Vagina (tissue), 2 donors: Measurements from ENCODE around the gene DTX1. TPM values are rescaled to one million over a fixed set of nuclear protein-coding genes. Genes with fewer than 3 reads are reported as not detected.

Experiments
- DNase-seq, 2 donors: peaks; one replicate each; pipeline ENCODE4 v3.0.0-alpha.2; 2017; ENCODE audit errors: extremely low spot score in 2 of 2
- H3K27ac ChIP-seq: fragments of 200-600 bp; sonication (generic); one replicate; pipeline ENCODE4 v1.5.1; 2019
- H3K27me3 ChIP-seq: fragments of 200-600 bp; sonication (generic); one replicate; pipeline ENCODE4 v1.5.1; 2019
- H3K36me3 ChIP-seq, 2 donors: fragments of 200-600 bp; sonication (generic); one replicate each; pipeline ENCODE4 v1.5.1; 2017 to 2019
- H3K4me1 ChIP-seq: fragments of 200-600 bp; sonication (generic); one replicate; pipeline ENCODE4 v1.5.1; 2019
- H3K4me3 ChIP-seq, 2 donors: fragments of 200-600 bp; sonication (generic); 1 replicate in 1 of 2; 2 replicates in 1 of 2; pipeline ENCODE4 v1.5.1; 2016 to 2019
- H3K9me3 ChIP-seq: fragments of 200-600 bp; sonication (generic); one replicate; pipeline ENCODE4 v1.5.1; 2019
- POLR2A ChIP-seq, 2 donors: fragments of 450-650 bp; IDR thresholded peaks; one replicate each; pipeline ENCODE4 v1.6.1; 2017; ENCODE audit warnings: antibody characterized with exemption in 2 of 2, mild to moderate bottlenecking in 2 of 2, moderate library complexity in 2 of 2
- POLR2AphosphoS5 ChIP-seq, 2 donors: sonication (generic); formaldehyde crosslinking; IDR thresholded peaks; one replicate each; pipeline ENCODE4 v1.9.0; 2017; ENCODE audit warnings: antibody characterized with exemption in 2 of 2, mild to moderate bottlenecking in 2 of 2, low read depth in 1 of 2; ENCODE audit not compliant: insufficient read depth in 1 of 2
- intact Hi-C: fragments of 100-400 bp; cut with DNase I; formaldehyde crosslinking; loops from one replicate; pipeline ENCODE4 v1.15.1; 2023
- total RNA-seq: library from RNA; depleted of rRNA; stranded (reverse); fragments of >200 nt; gene quantifications from one replicate; pipeline ENCODE4 v1.2.3, GENCODE V29; 2016
- TF ChIP-seq, protein P1 (sequence below), 3 experiments: fragments of 450-650 bp in 2 of 3; fragments of 200-600 bp in 1 of 3; sonication (generic) in 1 of 3; IDR thresholded peaks; one replicate each; pipeline ENCODE4 v1.5.1; 2017 to 2019; ENCODE audit warnings: antibody characterized with exemption in 3 of 3, mild to moderate bottlenecking in 2 of 3, moderate library complexity in 2 of 3

Gene DTX1
- total RNA-seq, 1 donor from 2014 or later: 8.3 TPM

- Histone ChIP-seq H3K27me3 (no peaks in the 10 kb centered on the region), H3K4me3 (no peak overlapping the region), H3K9me3 (no peaks in the 10 kb centered on the region), H3K27ac (no peak overlapping the region), H3K4me1 (peaks cover 16% of the 10 kb centered on the region), H3K36me3 (no peaks in the 10 kb centered on the region)
- TF ChIP-seq POLR2AphosphoS5 (IDR thresholded peaks at IDR 0.05; ENCODE audit: insufficient read depth in 1 of 2, low read depth in 1 of 2): no peak
- TF ChIP-seq, protein P1, sequence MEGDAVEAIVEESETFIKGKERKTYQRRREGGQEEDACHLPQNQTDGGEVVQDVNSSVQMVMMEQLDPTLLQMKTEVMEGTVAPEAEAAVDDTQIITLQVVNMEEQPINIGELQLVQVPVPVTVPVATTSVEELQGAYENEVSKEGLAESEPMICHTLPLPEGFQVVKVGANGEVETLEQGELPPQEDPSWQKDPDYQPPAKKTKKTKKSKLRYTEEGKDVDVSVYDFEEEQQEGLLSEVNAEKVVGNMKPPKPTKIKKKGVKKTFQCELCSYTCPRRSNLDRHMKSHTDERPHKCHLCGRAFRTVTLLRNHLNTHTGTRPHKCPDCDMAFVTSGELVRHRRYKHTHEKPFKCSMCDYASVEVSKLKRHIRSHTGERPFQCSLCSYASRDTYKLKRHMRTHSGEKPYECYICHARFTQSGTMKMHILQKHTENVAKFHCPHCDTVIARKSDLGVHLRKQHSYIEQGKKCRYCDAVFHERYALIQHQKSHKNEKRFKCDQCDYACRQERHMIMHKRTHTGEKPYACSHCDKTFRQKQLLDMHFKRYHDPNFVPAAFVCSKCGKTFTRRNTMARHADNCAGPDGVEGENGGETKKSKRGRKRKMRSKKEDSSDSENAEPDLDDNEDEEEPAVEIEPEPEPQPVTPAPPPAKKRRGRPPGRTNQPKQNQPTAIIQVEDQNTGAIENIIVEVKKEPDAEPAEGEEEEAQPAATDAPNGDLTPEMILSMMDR (IDR thresholded peaks at IDR 0.05): no peak
- TF ChIP-seq POLR2A (IDR thresholded peaks at IDR 0.05): no peak
- intact Hi-C loops: no loop called here
- no peak for DNase-seq
These were observed 2.6 kb downstream of the DTX1 start for GRCh38 chr12:113059071-113059595.

GRCh38 chr12:113060336-113060960 is 3.9 kb downstream of the DTX1 start:
- no peak for DNase-seq
- Histone ChIP-seq H3K4me3 (no peak overlapping the region), H3K36me3 (no peaks in the 10 kb centered on the region), H3K9me3 (no peaks in the 10 kb centered on the region), H3K27me3 (no peaks in the 10 kb centered on the region), H3K4me1 (peaks cover 16% of the 10 kb centered on the region), H3K27ac (no peak overlapping the region)
- intact Hi-C loops: no loop called here
- TF ChIP-seq POLR2AphosphoS5 (IDR thresholded peaks at IDR 0.05; ENCODE audit: insufficient read depth in 1 of 2, low read depth in 1 of 2) (no peak), POLR2A (IDR thresholded peaks at IDR 0.05) (no peak)
- TF ChIP-seq, protein P1 (IDR thresholded peaks at IDR 0.05): no peak

DNA sequence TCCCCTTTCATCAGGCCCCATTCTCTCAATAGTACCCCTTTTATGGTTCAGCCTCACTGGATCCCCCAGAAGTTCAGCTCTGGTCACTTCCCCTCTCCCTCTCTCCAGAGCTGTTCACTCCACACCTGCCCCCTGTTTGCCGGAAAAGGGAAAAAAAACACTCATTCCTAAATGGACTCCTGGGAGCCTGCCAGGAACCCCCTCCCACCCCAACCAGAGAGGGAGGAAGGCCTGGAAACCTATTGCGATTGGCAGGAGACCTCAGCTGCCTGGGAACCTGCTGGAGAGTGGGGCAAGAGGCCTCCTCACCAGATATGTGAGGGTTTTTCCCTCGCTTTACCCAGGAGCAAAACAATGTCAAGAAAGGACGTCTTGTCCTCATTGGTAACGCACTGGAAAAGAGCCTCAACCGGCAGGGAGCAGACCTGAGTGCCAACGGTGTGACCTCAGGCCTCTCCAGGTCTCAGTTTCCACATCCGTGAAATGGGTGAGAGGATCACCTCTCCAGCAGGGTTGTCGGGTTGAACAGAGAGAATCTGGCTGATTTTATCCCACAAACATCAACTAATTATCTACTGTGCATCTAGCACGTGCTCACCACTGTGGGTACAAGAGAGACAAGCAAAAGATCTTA is 4.6 kb downstream of the DTX1 start:
- Histone ChIP-seq H3K9me3 (no peaks in the 10 kb centered on the region), H3K36me3 (no peaks in the 10 kb centered on the region), H3K4me3 (no peak overlapping the region), H3K27me3 (no peaks in the 10 kb centered on the region), H3K27ac (no peak overlapping the region), H3K4me1 (peaks cover 14% of the 10 kb centered on the region)
- intact Hi-C loops: no loop called here
- DNase-seq: no peak
- TF ChIP-seq POLR2AphosphoS5 (IDR thresholded peaks at IDR 0.05; ENCODE audit: insufficient read depth in 1 of 2, low read depth in 1 of 2) (no peak), POLR2A (IDR thresholded peaks at IDR 0.05) (no peak)
- TF ChIP-seq, protein P1 (IDR thresholded peaks at IDR 0.05): no peak

DNA sequence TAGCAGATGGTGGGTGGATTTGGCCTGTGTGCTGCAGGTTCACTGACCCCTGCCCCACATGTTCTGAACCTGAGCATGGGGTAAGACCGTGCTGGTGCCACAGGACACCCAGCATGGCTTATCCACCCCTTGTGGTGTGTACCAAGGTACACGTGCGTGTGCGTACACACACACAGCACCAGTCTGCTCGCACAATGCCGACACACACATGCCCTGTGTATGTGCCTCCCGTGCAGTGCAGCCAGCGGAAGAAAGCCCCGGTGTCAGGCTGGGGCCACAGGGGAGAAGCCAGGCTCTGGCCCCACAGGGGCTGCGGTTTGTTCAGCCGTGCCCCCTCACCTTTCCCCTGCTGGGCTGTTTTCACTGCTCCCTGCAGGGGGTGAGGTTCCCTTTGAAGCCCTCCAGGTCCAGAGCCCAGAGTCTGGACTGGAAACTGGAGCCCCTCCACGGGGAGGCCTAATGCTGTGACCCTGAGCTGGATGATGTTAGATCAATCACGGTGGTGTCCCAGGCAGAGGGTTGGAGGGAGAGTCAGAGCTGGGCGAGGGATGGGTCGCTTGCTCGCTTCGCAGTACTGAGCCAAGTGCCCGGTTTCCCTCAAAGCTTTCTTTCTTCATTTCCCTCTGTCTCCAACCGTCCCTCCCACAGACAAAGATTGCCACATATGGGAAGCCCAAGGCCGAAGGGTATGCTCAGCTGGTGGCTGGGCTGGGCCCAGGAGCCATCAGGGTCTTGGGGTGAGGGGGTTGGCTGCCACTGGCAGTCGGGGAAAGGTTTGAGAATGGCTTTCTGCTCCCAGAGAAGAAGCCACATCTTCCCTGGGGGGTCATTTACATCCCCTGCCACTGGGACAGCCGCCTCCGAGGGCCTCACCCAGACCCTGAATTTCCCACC is 6.2 kb downstream of the DTX1 start:
- H3K9me3 ChIP-seq: no peaks in the 10 kb centered on the region
- no peak overlapping the region for H3K4me3 ChIP-seq
- intact Hi-C loops: no loop called here
- TF ChIP-seq POLR2AphosphoS5 (IDR thresholded peaks at IDR 0.05; ENCODE audit: insufficient read depth in 1 of 2, low read depth in 1 of 2) (no peak), POLR2A (IDR thresholded peaks at IDR 0.05) (no peak)
- TF ChIP-seq, protein P1 (IDR thresholded peaks at IDR 0.05): no peak
- H3K4me1 ChIP-seq: no peaks in the 10 kb centered on the region
- H3K27me3 ChIP-seq: no peaks in the 10 kb centered on the region
- H3K27ac ChIP-seq: no peak overlapping the region
- no peak for DNase-seq
- H3K36me3 ChIP-seq: no peaks in the 10 kb centered on the region
